WERI-Rb-1 (cell line): ENCODE data around the gene ACSBG1.

Source experiments
- DNase-seq: peaks from one replicate; pipeline ENCODE4 v3.0.0-alpha.2; 2020
- H3K27ac ChIP-seq: fragments of 250-450 bp; sonication (Bioruptor Pico); 2 replicates; pipeline ENCODE4 v1.5.1; 2020; ENCODE audit warnings: mild to moderate bottlenecking, moderate library complexity
- H3K27me3 ChIP-seq: fragments of 250-450 bp; sonication (Bioruptor Pico); 2 replicates; pipeline ENCODE4 v1.5.1; 2021; ENCODE audit warnings: mild to moderate bottlenecking, low read depth, moderate library complexity; ENCODE audit not compliant: insufficient read depth, severe bottlenecking
- H3K36me3 ChIP-seq: fragments of 250-450 bp; sonication (Bioruptor Pico); 2 replicates; pipeline ENCODE4 v1.5.1; 2020; ENCODE audit warnings: mild to moderate bottlenecking, moderate library complexity
- H3K4me3 ChIP-seq: 2 replicates; pipeline ENCODE4 v1.5.1; 2011; ENCODE audit warnings: low read depth, mild to moderate bottlenecking, control low read depth, low read length
- H3K9me3 ChIP-seq: fragments of 250-450 bp; sonication (Bioruptor Pico); 2 replicates; pipeline ENCODE4 v1.5.1; 2021; ENCODE audit warnings: mild to moderate bottlenecking, moderate library complexity; ENCODE audit not compliant: severe bottlenecking
- TF ChIP-seq, protein P1 (sequence below): IDR thresholded peaks from 2 replicates; pipeline ENCODE4 v1.5.1; 2011; ENCODE audit warnings: low read depth, mild to moderate bottlenecking, control low read depth, inconsistent platforms, low read length

Gene ACSBG1

GRCh38 chr15:78234515-78235040, at the start of gene ACSBG1:
ACSBG1 (minus strand) TSS chr15:78234565; CDS start chr15:78234501, 64 bp downstream.
- no peaks in the 10 kb centered on the region for H3K27me3 ChIP-seq
- H3K36me3 ChIP-seq: no peaks in the 10 kb centered on the region
- H3K27ac ChIP-seq: no peak within 1 kb of the TSS
- H3K9me3 ChIP-seq: no peaks in the 10 kb centered on the region
- H3K4me3 ChIP-seq: no peak within 1 kb of the TSS
- no peak for DNase-seq
- TF ChIP-seq, protein P1, sequence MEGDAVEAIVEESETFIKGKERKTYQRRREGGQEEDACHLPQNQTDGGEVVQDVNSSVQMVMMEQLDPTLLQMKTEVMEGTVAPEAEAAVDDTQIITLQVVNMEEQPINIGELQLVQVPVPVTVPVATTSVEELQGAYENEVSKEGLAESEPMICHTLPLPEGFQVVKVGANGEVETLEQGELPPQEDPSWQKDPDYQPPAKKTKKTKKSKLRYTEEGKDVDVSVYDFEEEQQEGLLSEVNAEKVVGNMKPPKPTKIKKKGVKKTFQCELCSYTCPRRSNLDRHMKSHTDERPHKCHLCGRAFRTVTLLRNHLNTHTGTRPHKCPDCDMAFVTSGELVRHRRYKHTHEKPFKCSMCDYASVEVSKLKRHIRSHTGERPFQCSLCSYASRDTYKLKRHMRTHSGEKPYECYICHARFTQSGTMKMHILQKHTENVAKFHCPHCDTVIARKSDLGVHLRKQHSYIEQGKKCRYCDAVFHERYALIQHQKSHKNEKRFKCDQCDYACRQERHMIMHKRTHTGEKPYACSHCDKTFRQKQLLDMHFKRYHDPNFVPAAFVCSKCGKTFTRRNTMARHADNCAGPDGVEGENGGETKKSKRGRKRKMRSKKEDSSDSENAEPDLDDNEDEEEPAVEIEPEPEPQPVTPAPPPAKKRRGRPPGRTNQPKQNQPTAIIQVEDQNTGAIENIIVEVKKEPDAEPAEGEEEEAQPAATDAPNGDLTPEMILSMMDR: no peak

DNA sequence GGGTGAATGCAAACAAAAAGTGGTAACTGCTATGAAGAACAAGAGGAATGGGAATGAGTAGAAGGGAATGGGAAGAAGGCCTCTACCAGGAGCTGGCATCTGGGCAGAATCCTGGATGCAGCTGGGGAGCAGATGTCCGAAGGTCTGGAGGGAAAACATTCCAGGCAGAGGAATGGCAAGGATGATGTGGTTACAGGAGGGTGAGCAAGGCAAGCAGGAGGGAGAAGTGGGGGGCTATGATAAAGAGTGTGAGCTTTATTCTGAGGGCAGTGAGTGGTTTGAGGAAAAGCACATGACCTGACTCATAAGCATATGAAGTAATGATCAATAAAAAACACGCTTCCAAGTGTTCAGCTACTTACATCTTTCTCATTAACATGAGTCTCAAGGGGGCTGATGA, 48.0 kb upstream of the ACSBG1 start:
- Histone ChIP-seq H3K36me3 (peaks cover 14% of the 10 kb centered on the region), H3K4me3 (no peak overlapping the region)
- TF ChIP-seq, protein P1: no peak

GRCh38 chr15:78280319-78281072, 46.1 kb upstream of the ACSBG1 start:
- H3K27ac ChIP-seq: no peak overlapping the region
- H3K9me3 ChIP-seq: no peaks in the 10 kb centered on the region
- no peaks in the 10 kb centered on the region for H3K27me3 ChIP-seq
- peaks cover 9% of the 10 kb centered on the region for H3K36me3 ChIP-seq
- TF ChIP-seq, protein P1: no peak
- no peak overlapping the region for H3K4me3 ChIP-seq
- no peak for DNase-seq

More for the DNA sequence above, 48.0 kb upstream of the ACSBG1 start:
- H3K27me3 ChIP-seq: no peaks in the 10 kb centered on the region
- no peaks in the 10 kb centered on the region for H3K9me3 ChIP-seq
- no peak overlapping the region for H3K27ac ChIP-seq
- no peak for DNase-seq

GRCh38 chr15:78276064-78276943, 41.9 kb upstream of the ACSBG1 start:
- Histone ChIP-seq H3K27me3 (no peaks in the 10 kb centered on the region), H3K4me3 (no peak overlapping the region), H3K9me3 (no peaks in the 10 kb centered on the region), H3K36me3 (no peaks in the 10 kb centered on the region), H3K27ac (no peak overlapping the region)
- DNase-seq: no peak
- TF ChIP-seq, protein P1: no peak

GRCh38 chr15:78274994-78275393, 40.6 kb upstream of the ACSBG1 start:
- no peaks in the 10 kb centered on the region for H3K9me3 ChIP-seq
- H3K27me3 ChIP-seq: no peaks in the 10 kb centered on the region
- H3K36me3 ChIP-seq: no peaks in the 10 kb centered on the region
- no peak for DNase-seq
- H3K4me3 ChIP-seq: no peak overlapping the region
- TF ChIP-seq, protein P1: no peak
- H3K27ac ChIP-seq: no peak overlapping the region
